ENCODE data around the gene VSIR.

VSIR gene

GRCh38 chr10:71747039-71747531 lies 26.2 kb downstream of the VSIR start:
- no peak for DNase-seq (ENCODE audit: low read depth in 2 of 2)

DNA sequence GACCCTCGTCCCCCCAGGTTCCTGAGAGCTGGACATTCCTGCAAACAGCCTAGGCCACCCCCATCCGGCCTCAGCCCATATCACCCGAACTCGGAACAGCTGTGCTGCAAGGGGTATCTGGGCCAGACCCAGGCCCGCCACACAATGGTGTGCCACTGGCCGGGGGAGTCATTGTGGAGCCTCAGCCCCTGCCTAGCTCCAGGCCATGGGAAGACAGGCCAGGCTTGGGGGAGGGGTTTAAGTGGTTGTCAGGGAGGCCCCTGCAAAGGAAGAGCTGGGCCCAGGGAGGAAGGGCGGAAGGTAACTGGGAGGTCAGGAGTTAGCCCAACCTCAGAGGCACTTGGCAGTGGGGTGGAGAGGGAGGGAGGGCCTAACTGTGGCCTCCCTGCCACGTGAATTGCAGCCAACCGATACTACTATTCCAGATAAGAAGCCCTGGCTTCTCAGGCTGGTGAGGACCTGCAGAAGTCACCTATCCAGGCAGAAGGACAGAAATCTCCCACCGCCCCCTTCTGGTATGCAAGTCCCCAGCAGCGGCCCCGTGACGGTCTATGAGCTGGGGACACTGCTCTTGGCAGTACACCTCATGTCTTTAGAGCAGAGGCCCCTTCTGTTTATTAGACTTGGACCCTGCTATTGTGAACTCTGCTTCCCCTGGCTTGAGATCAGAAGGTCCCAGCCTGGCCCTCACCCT lies 26.8 kb downstream of the VSIR start:
- no peak for DNase-seq (ENCODE audit: low read depth in 2 of 2)

GRCh38 chr10:71745664-71746250 lies 27.6 kb downstream of the VSIR start:
- no peak for DNase-seq (ENCODE audit: low read depth in 2 of 2)

GRCh38 chr10:71744897-71745663 lies 28.2 kb downstream of the VSIR start:
- DNase-seq (ENCODE audit: low read depth in 2 of 2): no peak

DNA sequence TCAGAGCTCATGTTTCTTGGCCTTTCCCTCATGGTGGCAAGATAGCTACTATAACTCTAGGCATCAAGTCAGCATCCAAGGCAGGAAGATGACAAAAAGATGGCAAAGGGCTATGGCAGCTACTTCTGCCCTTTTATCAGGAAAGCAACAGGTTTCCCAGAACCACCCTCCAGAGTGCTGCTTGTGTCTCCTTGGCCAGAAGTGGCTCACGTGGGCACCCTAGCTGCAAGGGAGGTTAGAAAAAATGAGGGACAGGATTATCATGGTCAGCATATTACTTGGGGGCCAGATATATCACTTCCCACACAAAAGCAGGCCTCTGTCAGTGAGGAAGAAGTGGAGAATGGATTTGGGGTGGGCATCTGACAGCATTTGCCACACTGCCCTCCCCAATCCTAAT lies 29.5 kb downstream of the VSIR start:
- DNase-seq (ENCODE audit: low read depth in 2 of 2): no peak

DNA sequence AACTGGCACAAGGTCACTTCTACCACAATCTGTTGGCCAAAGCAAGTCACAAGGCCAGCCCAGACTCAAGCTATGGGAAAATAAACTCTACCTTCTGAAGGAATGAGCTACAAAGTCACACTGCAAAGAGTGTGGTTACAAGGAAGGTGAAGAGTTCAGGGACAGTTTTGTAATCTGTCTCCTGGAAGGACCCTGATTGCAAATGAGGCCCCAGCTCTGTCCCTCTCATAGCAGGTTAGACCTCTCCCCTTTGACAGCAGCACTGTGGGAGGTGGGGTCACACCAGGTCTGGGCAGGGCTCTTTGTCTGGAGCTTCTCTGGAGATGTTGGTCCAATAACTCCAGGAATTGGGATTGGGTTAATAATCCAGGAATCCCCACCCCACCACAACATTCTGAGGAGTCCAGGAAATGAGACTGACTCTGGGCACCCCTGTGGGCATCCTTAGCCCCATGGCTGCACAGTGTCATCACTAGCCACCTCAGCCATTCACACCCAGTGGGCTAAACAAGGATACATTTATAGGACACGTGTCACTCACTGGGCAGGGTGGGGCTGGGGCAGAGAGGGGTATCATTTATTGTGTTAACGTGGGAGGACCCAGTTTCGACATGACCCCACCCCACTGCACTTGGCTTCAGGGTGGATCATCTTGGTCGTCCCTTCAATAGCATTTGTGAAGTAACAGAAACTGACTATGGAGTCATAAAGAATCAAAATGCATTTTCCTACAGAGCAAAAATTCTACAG lies 30.1 kb downstream of the VSIR start:
- DNase-seq (ENCODE audit: low read depth in 2 of 2): no peak

DNA sequence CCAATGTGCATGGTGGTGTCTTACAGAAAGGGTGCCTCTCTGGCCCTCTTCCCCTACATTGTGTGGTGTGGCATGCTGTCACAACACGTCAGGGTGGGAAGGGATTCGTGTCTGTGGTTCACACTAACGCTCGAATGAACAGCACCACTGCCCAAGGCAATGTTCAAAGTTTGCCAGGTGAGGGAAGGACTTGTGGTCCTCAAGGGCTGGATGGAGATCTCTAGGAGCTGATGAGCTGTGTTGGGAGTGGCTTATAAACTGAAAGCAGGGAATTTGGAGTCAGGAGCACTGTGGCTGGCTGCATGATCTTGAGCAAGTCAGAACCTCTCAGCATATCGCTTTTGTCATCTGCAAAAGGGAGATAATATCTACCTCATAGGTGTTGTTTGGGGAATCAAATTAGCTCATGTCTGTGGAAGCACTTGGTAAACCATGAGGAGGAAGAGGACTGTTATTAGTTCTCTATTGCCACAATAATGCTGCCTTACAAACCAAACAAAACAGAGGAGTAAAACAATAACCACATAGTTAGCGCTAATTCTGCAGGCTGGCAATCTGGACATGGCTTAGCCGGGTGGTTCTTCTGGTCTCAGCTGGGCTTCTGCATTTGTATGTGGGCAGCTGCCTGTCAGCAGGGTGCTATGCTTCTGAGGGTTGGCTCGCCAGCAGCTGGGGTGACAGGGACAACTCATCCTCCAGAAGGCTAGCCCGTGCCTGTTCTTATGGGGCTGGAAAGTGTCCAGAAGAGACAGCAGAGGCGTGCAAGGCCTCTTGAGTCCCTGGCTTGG lies 30.8 kb downstream of the VSIR start:
- no peak for DNase-seq (ENCODE audit: low read depth in 2 of 2)

- DNase-seq (ENCODE audit: low read depth in 2 of 2): no peak
These were observed 31.6 kb downstream of the VSIR start for GRCh38 chr10:71741671-71742070.

- DNase-seq (ENCODE audit: low read depth in 2 of 2): no peak
These were observed 32.3 kb downstream of the VSIR start for GRCh38 chr10:71741029-71741428.

GRCh38 chr10:71740069-71740653 lies 33.2 kb downstream of the VSIR start:
- no peak for DNase-seq (ENCODE audit: low read depth in 2 of 2)

DNA sequence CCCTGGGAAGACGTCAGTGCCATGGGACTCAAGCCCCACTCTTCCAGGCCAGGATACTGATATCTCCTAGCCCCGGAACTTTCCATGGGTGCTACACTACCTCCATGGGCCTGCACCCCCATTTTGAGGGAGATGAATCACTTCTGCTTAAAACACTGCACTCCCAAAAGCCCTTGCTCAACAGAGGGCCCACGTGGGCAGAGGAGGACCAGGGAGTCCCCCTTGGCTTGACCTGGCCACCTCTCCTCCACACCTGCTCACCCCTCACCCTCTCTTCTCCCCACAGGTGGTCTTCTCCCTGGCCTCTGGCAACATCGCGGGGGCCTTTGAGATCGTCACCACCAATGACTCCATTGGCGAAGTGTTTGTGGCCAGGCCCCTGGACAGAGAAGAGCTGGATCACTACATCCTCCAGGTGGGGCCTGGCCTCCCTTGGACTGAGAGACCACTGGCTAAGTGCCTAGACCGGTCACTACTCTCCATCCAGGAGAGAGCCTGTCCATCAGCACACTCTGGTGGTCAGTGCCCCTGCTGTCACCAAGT lies 33.9 kb downstream of the VSIR start:
- DNase-seq (ENCODE audit: low read depth in 2 of 2): no peak

DNA sequence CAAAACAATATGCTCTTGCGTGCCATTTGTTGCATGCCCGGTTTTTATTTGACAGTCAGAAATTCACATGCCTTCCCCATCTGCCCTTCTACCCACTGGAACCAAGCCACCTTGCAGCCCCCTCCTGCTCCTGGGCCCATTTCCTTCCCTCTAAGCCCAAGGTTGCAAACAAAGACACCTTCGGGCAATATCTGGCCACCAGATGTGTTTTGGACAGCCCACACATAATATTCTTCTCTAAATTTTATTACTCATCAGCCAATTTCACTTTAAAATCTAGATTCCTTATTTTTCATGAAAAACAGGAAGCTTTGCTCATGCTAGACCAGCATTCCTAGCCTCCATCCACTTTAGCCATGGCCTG lies 35.5 kb downstream of the VSIR start:
- no peak for DNase-seq (ENCODE audit: low read depth in 2 of 2)

- peak in 1 of 2 experiments; percentile 51 for DNase-seq (ENCODE audit: low read depth in 2 of 2)
These were observed 36.1 kb downstream of the VSIR start for GRCh38 chr10:71737001-71737833.

- no peak for DNase-seq (ENCODE audit: low read depth in 2 of 2)
These were observed 36.8 kb downstream of the VSIR start for GRCh38 chr10:71736570-71736952.

GRCh38 chr10:71735709-71736569 lies 37.4 kb downstream of the VSIR start:
- DNase-seq (ENCODE audit: low read depth in 2 of 2): peak in 1 of 2 experiments; percentile 46

DNA sequence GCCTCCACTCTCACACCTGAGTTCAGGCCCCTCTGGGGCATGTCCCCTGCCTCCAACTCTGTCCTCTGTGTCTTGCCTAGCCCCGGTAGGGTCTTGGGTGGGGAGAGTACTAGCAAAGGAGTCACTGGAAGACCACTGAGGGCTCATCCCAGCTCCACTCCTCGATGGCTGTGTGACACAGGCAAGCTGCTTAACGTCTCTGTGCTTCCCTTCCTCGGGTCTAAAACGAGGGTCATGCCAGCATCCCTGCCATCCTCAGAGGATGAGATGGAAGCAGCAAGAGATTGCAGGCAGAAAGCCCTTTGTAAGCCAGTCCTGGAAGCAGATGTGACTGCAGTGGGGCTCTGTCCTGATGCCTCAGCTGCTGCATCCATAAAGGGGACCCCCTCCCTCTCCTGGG lies 38.5 kb downstream of the VSIR start:
- DNase-seq (ENCODE audit: low read depth in 2 of 2): no peak

DNA sequence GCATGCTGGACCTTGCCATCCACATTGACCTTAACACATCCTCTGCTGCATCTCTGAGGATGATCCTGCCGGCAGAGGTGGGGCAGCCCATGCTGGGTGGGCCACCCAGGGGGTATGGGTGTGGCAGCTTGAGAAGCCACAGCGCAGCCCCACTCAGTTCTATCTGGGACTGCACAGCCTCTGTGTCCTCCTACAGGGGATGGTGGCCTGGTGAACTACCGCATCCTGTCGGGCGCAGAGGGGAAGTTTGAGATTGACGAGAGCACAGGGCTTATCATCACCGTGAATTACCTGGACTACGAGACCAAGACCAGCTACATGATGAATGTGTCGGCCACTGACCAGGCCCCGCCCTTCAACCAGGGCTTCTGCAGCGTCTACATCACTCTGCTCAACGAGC lies 41.5 kb downstream of the VSIR start:
- no peak for DNase-seq (ENCODE audit: low read depth in 2 of 2)

- no peak for DNase-seq (ENCODE audit: low read depth in 2 of 2)
These were observed 44.1 kb downstream of the VSIR start for GRCh38 chr10:71729161-71729636.

Data from stimulated activated CD4-positive, alpha-beta T cell treated with anti-CD3 and anti-CD28 coated beads, Interleukin-12 subunit alpha, Interleukin-12 subunit beta, amount 100 ng/mL, for 24 hours (primary cell).